Activated CD4-positive, alpha-beta T cell treated with anti-CD3 and anti-CD28 coated beads, Interleukin-2, amount 50 U/mL, for 24 hours (primary cell): ENCODE measurements around the gene MGST2.

ENCODE experiments used
- DNase-seq, 2 donors: peaks; one replicate each; pipeline ENCODE4 v3.0.0-alpha.2; 2020; ENCODE audit warnings: low read depth in 1 of 2, low spot score in 1 of 2

The MGST2 gene

GRCh38 chr4:139643042-139643895, 22.4 kb upstream of the MGST2 start:
- no peak for DNase-seq

- DNase-seq, result no peak
Measured at GRCh38 chr4:139645458-139645857, 20.2 kb upstream of the MGST2 start.

- no peak for DNase-seq
Measured at GRCh38 chr4:139647184-139647583, 18.4 kb upstream of the MGST2 start.

GRCh38 chr4:139647952-139648351, 17.7 kb upstream of the MGST2 start:
- DNase-seq, result no peak

- peak; percentile 40 to 42 for DNase-seq
Measured at GRCh38 chr4:139651282-139652194, 14.1 kb upstream of the MGST2 start.

DNA sequence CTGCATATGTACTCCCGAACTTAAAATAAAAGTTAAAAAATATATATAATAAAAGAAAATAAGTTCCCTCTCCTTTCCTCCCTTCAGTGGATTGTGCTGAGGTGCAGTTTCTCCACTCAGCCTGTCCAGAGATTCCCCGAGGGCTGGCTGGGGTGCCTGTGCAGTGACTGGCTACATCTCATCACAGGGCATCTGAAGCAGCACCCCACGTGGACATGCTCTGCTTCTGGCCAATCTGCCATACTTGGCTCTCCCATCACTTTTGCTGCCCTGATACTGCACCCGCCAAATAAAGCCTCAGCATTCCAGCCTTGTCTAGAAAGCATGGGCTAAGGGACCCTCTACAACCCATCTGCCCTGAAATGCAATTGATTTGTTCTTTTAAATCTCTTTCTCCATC, 11.1 kb upstream of the MGST2 start:
- no peak for DNase-seq

DNA sequence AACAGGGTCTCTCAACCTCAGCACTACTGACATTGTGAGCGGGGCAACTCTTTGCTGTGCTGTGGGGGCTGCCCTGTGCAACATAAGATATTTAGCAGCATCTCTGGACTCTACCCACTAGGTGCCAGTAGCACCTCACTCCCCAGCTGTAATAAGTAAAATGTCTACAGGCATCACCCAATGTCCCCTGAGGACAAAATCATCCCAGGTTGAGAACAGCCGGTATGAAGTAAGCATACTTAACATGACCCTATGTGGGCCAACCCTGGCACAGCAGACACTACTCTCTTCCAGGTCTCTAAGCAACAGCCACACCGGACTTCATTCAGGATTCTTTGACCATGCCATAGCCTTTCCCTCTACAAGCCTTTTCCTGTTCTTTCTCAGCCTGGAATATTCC, 10.5 kb upstream of the MGST2 start:
- DNase-seq, result no peak

- DNase-seq, result peak in 1 of 2 donors; percentile 47
Measured at GRCh38 chr4:139656614-139657486, 8.8 kb upstream of the MGST2 start.

DNA sequence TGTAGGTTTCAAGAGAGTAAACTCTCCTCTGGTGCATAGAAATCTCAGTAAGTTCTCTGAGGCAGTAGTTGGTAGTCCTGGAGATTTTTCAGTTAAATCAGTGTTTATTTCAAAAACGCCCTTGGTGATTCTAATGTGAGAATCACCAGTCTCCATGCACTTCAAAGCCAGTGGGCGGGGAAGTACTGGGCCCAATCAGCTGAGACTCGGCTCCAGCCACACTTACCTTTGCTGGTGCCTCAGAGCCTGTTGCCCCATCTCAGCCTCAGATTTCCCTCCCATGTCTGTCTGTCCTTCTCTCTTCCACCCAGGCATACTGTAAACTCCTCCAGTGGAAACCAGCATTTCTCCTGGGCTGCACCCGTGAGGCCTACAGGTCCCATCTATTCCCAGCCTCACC, 7.4 kb upstream of the MGST2 start:
- DNase-seq, result no peak

GRCh38 chr4:139658586-139659382, 6.8 kb upstream of the MGST2 start:
- DNase-seq, result no peak

- DNase-seq, result no peak
Measured at GRCh38 chr4:139659735-139660424, 5.7 kb upstream of the MGST2 start.

DNA sequence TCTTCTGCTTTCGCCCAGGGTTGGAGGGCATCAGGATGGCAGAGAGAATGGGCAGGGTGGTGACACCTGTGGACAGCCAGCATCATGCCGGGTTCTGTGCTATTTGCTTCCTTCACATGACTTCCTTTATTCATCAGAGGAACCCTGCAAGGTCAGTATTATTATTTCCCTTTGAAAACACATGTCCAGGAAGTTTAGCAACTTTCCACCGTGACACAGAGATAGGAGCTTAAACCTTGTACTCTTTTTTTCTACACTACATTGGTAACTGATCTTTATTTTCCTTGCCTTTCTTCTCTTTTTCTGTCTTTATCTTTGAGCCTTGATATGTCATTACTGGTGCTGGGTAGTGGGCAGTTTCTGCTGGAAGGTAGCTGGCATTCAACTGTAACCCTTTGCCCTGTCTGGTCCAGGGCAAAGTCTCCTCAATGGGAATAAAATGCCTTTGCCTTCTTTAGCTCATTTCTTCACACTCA, 5.0 kb upstream of the MGST2 start:
- DNase-seq, result no peak

GRCh38 chr4:139663561-139664138, 2.0 kb upstream of the MGST2 start:
- DNase-seq, result no peak

GRCh38 chr4:139664442-139664841, 1.2 kb upstream of the MGST2 start:
- no peak for DNase-seq

- no peak for DNase-seq
Measured at GRCh38 chr4:139665079-139665689, 435 bp upstream of the MGST2 start.

DNA sequence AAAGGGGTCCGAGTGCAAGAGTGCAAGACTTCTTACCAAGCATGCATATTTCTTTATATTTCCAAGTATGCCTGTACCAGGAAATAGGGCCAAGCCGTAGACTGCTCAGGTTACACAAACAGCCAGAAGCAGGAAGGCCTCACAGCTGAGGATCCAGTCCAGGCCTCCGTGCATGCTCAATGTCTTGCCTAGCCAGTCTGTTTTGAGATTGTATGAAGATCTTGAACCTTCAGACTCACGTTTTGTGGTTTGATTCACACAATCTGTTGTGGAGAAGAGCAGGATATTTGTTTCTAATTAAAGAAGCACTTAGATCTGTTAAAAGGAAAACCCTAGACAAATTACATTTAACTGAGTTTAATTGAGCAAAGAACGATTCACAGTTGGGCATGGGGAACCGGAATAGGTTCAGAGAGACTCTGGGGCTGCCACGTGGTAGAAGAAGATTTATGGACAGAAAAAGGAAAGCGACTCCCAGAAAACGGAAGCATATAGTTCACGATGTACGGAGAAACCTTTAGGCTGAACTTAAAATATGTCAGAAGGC, 1.2 kb downstream of the MGST2 start:
- DNase-seq, result no peak

DNA sequence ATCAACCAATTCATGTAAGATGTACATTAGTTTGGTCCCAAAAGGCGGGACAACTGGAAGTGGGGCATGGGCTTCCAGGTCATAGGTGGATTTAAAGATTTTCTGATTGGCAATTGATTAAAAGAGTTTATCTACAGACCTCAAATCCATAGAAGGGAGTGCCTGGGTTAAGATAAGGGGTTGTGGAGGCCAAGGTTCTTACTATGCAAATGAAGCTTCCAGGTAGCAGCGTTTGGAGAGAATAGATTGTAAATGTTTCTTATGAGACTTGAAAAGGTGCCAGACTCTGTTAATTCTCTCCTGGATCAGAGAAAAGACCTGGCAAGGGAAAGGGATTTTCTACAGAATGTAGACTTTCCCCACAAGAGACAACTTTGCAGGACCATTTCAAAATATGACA, 2.4 kb downstream of the MGST2 start:
- DNase-seq, result no peak

DNA sequence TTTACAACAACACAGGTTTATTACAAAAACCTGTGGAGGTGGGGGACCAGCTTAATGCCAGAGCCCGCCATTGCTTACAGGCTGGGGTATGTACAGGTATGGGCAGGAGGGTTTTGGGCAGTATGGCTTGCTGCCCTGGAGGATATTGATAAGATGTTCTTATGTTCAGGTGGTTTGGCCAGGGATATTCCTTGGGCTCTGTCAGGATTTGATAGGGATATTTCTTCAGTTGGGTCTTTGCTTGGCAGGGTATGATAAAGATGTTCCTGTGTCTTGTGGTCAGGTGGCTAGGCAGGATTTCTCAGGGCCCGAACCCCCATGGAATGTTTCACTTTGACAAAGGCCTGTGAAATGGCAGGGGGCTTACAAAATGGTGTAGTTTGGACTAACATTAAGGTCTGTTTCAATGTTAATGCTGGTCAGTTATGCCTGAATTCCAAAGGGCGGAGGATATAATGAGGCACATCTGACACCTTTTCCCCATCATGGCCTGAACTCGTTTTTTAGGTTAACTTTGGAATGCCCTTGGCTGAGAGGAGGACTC, 3.1 kb downstream of the MGST2 start:
- no peak for DNase-seq
